ENCODE measurements around the gene HIPK4. TPM values are rescaled to one million over a fixed set of nuclear protein-coding genes. Genes with fewer than 3 reads are reported as not detected.

The HIPK4 gene
- total and polyA plus RNA-seq, 2 of the 8 experiments (the other 6 are each of a cell fraction or from before 2014, with no cell fraction given), result 0.15 to 0.57 TPM

GRCh38 chr19:40379446-40380198 lies 10.4 kb downstream of the HIPK4 start:
- no peaks in the 10 kb centered on the region for H3K9me3 ChIP-seq (ENCODE audit: insufficient read depth in 2 of 2, low read depth in 1 of 2, low read length in 1 of 2)
- no peak overlapping the region for H2BK15ac ChIP-seq (ENCODE audit: low read length)
- no peaks in the 10 kb centered on the region for H3K79me1 ChIP-seq (ENCODE audit: low read depth, low read length)
- H2BK12ac ChIP-seq (ENCODE audit: low read depth, low read length), result no peak overlapping the region; the same call in 1 of the 2 replicates
- H3K23me2 ChIP-seq (ENCODE audit: low read depth, low read length), result no peaks in the 10 kb centered on the region
- H2BK5ac ChIP-seq (ENCODE audit: low read depth, low read length), result no peak overlapping the region
- H4K20me1 ChIP-seq (replicated peaks in 1 of 2; ENCODE audit: control insufficient read depth in 1 of 2, insufficient read depth in 2 of 2, low read length in 2 of 2), result peaks cover 0 to 12% of the 10 kb centered on the region in 2 experiments
- peaks cover 6 to 20% (median 12%) of the 10 kb centered on the region in 4 experiments; a peak in 7 of 8 replicates for H3K36me3 ChIP-seq (ENCODE audit: control insufficient read depth in 2 of 4, insufficient read depth in 4 of 4, low read length in 3 of 4)
- H3K56ac ChIP-seq (replicated peaks; ENCODE audit: insufficient read length, low read depth, low read length), result no peak overlapping the region
- H2BK20ac ChIP-seq (ENCODE audit: low read length), result no peak overlapping the region
- no peak overlapping the region for H3K18ac ChIP-seq (ENCODE audit: extremely low read depth, low read length)
- no peak overlapping the region for H3K4me2 ChIP-seq (ENCODE audit: insufficient read depth in 1 of 2, low read depth in 2 of 2, low read length in 2 of 2)
- no peak overlapping the region for H3K27ac ChIP-seq (ENCODE audit: low read depth, low read length)
- no peak overlapping the region for H3K9ac ChIP-seq (replicated peaks in 1 of 4; ENCODE audit: extremely low read depth in 1 of 4, low read depth in 3 of 4, low read length in 3 of 4)
- no peak overlapping the region for H4K8ac ChIP-seq (ENCODE audit: extremely low read depth, insufficient read depth, low read length)
- H3K4me1 ChIP-seq (replicated peaks in 1 of 4; ENCODE audit: control insufficient read depth in 3 of 4, insufficient read depth in 4 of 4, low read length in 3 of 4), result peaks cover 0 to 4% (median 0%) of the 10 kb centered on the region in 4 experiments; a peak in 2 of 7 replicates
- no peak for FAIRE-seq
- H2AK5ac ChIP-seq (ENCODE audit: low read depth, low read length), result no peak overlapping the region
- no peaks in the 10 kb centered on the region for H3K79me2 ChIP-seq (ENCODE audit: control insufficient read depth in 1 of 2, insufficient read depth in 2 of 2, low read length in 2 of 2)
- no peak overlapping the region for H4K5ac ChIP-seq (ENCODE audit: insufficient read length, low read depth, low read length)
- no peak for TF ChIP-seq SIRT6 (IDR thresholded peaks at IDR 0.05; ENCODE audit: low read length)
- no peak for TF ChIP-seq POLR2AphosphoS5 (IDR thresholded peaks at IDR 0.05; ENCODE audit: low read depth, low read length)
- no peak for TF ChIP-seq MAFK (IDR thresholded peaks at IDR 0.05; ENCODE audit: low read depth, low read length)
- no peak for TF ChIP-seq BCL11A (IDR thresholded peaks at IDR 0.05; ENCODE audit: low read depth in 2 of 2, low read length in 2 of 2)
- TF ChIP-seq, protein P1, sequence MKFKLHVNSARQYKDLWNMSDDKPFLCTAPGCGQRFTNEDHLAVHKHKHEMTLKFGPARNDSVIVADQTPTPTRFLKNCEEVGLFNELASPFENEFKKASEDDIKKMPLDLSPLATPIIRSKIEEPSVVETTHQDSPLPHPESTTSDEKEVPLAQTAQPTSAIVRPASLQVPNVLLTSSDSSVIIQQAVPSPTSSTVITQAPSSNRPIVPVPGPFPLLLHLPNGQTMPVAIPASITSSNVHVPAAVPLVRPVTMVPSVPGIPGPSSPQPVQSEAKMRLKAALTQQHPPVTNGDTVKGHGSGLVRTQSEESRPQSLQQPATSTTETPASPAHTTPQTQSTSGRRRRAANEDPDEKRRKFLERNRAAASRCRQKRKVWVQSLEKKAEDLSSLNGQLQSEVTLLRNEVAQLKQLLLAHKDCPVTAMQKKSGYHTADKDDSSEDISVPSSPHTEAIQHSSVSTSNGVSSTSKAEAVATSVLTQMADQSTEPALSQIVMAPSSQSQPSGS (IDR thresholded peaks at IDR 0.05; ENCODE audit: low read length), result no peak
- no peak for TF ChIP-seq SP4 (IDR thresholded peaks at IDR 0.05; ENCODE audit: low read length)
- H3K4ac ChIP-seq (replicated peaks; ENCODE audit: insufficient read length, low read depth, low read length), result no peak overlapping the region
- no peak overlapping the region for H3K23ac ChIP-seq (ENCODE audit: insufficient read length)
- H3K14ac ChIP-seq (ENCODE audit: insufficient read length), result no peak overlapping the region
- H3K27me3 ChIP-seq (replicated peaks in 1 of 4; ENCODE audit: control insufficient read depth in 3 of 4, extremely low read depth in 1 of 4, insufficient read depth in 3 of 4, low read length in 3 of 4), result no peaks in the 10 kb centered on the region
- WGBS, 2 experiments (ENCODE audit: extremely low coverage in 1 of 2, insufficient coverage in 1 of 2, insufficient read length in 1 of 2, insufficient replicate concordance in 2 of 2, low coverage in 1 of 2, low lambda C conversion rate in 2 of 2, missing lambda C conversion rate in 1 of 2), result 90% methylated on average over 10 of the region's 11 CpGs; no CpG with 5 or more reads in 1 of the 2 experiments
- POLR2A ChIA-PET (ENCODE audit: partially characterized antibody), result interaction anchor here (0.7 to 4.1 kb wide), 9 partner anchors 9 to 48 kb away, joined by 3 to 25 read pairs (median 4); no protein-coding TSS in a partner anchor
- no peak overlapping the region for H4K91ac ChIP-seq (replicated peaks; ENCODE audit: insufficient read length, low read length)
- CTCF ChIA-PET (ENCODE audit: partially characterized antibody), result interaction anchor here (1.6 to 4.2 kb wide), 4 partner anchors 9 to 74 kb away, joined by 5 to 19 read pairs (median 10); no protein-coding TSS in a partner anchor
- no peak for DNase-seq (ENCODE audit: low read depth in 1 of 2, low spot score in 2 of 2)
- H3K4me3 ChIP-seq (ENCODE audit: extremely low read depth in 1 of 4, insufficient read depth in 2 of 4, low read depth in 3 of 4, low read length in 4 of 4), result no peak overlapping the region
- no peak overlapping the region for H2BK120ac ChIP-seq (replicated peaks; ENCODE audit: low read depth, low read length)
- no peak overlapping the region for H2AFZ ChIP-seq (ENCODE audit: low read length)

Measured in H1 (cell line).